GM12878 (cell line): ENCODE measurements around the gene KIRREL3. TPM values are rescaled to one million over a fixed set of nuclear protein-coding genes. Genes with fewer than 3 reads are reported as not detected.

ENCODE experiments used
- ATAC-seq: fragments of 200-7000 bp; cut with Tn5 transposase; 3 replicates; pipeline ENCODE4 v1.9.1; 2020; ENCODE audit warnings: mild to moderate bottlenecking, moderate library complexity
- BruUV-seq: library from RNA; stranded (reverse); fragments of 400-500 nt; replicated peaks from 2 replicates; lab custom pipeline; 2021; lab: Mats Ljungman, UMichigan
- CTCF ChIA-PET: fragments of 300-600 bp; sonication (Branson Sonifier 250); formaldehyde crosslinking; extraction: SDS; loops from one replicate; lab custom pipeline; 2021; ENCODE audit warnings: inconsistent platforms; lab: Yijun Ruan, JAX
- POLR2A ChIA-PET: fragments of 350-600 bp; formaldehyde crosslinking; extraction: SDS; loops from one replicate; lab custom pipeline; 2021; ENCODE audit warnings: inconsistent platforms; lab: Charles Lee
- RAD21 ChIA-PET: fragments of 300-600 bp; sonication (Branson Sonifier 250); formaldehyde crosslinking; loops from one replicate; lab custom pipeline; 2023; ENCODE audit warnings: antibody characterized with exemption; ENCODE audit not compliant: unreplicated experiment; lab: Charles Lee
- SMC1A ChIA-PET: fragments of 300-600 bp; sonication (Branson Sonifier 250); formaldehyde crosslinking; loops from one replicate; lab custom pipeline; 2023; ENCODE audit not compliant: unreplicated experiment, uncharacterized antibody; lab: Charles Lee
- DNase-seq: peaks from one replicate; pipeline ENCODE4 v3.0.0-alpha.2; 2011; ENCODE audit warnings: low read depth, low spot score
- FAIRE-seq: peaks from 3 replicates; lab custom pipeline; 2011; peaks lifted over from hg19 to GRCh38; lab: Jason Lieb, UNC
- H2AFZ ChIP-seq: 2 replicates; pipeline ENCODE4 v1.6.0; 2011; ENCODE audit warnings: low read depth, low read length, control low read depth; ENCODE audit not compliant: control insufficient read depth
- H3K27ac ChIP-seq: 2 replicates; pipeline ENCODE4 v1.5.1; 2011; ENCODE audit warnings: control low read depth; ENCODE audit not compliant: control insufficient read depth, insufficient read depth
- H3K27me3 ChIP-seq, 2 experiments: replicated peaks in 1 of 2; 2 replicates each; pipeline versions ENCODE4 v1.6.0 to v1.6.1; 2011; ENCODE audit warnings: low read length in 1 of 2; ENCODE audit not compliant: control insufficient read depth in 2 of 2, insufficient read depth in 2 of 2
- H3K36me3 ChIP-seq, 2 experiments: 2 replicates each; pipeline ENCODE4 v1.5.1; 2011; ENCODE audit warnings: low read length in 1 of 2; ENCODE audit not compliant: control insufficient read depth in 2 of 2, insufficient read depth in 2 of 2
- H3K4me1 ChIP-seq: 2 replicates; pipeline ENCODE4 v1.6.1; 2011; ENCODE audit warnings: mild to moderate bottlenecking, low read length, moderate library complexity, mixed read lengths; ENCODE audit not compliant: control insufficient read depth, insufficient read depth
- H3K4me2 ChIP-seq: 2 replicates; pipeline ENCODE4 v1.6.0; 2011; ENCODE audit warnings: control low read depth; ENCODE audit not compliant: control insufficient read depth, insufficient read depth
- H3K4me3 ChIP-seq: fragments of 200-600 bp; sonication (generic); 2 replicates; pipeline ENCODE4 v1.5.1; 2016
- H3K79me2 ChIP-seq: 2 replicates; pipeline ENCODE4 v1.6.0; 2011; ENCODE audit warnings: low read length; ENCODE audit not compliant: control insufficient read depth, insufficient read depth
- H3K9ac ChIP-seq: 2 replicates; pipeline ENCODE4 v1.8.0; 2011; ENCODE audit warnings: low read length, control low read depth, mixed read lengths; ENCODE audit not compliant: control insufficient read depth, insufficient read depth
- H3K9me3 ChIP-seq: replicated peaks from 3 replicates; pipeline ENCODE4 v1.5.1; 2011; ENCODE audit warnings: mild to moderate bottlenecking, low read length; ENCODE audit not compliant: control insufficient read depth, insufficient read depth
- H4K20me1 ChIP-seq: 2 replicates; pipeline ENCODE4 v1.6.0; 2011; ENCODE audit not compliant: control insufficient read depth, insufficient read depth
- BHLHE40 ChIP-seq, 2 experiments: fragments of 450-650 bp in 1 of 2; IDR thresholded peaks; 2 replicates each; pipeline ENCODE4 v1.6.1; 2011 to 2017; ENCODE audit warnings: low read depth in 2 of 2, borderline replicate concordance in 1 of 2, improper control_type of control experiment in 1 of 2, low read length in 1 of 2, mild to moderate bottlenecking in 1 of 2
- EED ChIP-seq: sonication (generic); IDR thresholded peaks from 2 replicates; pipeline ENCODE4 v1.6.1; 2016; ENCODE audit warnings: antibody characterized with exemption, low read depth
- MYB ChIP-seq: fragments of 150-350 bp; IDR thresholded peaks from 2 replicates; pipeline ENCODE4 v1.6.1; 2014; ENCODE audit warnings: mild to moderate bottlenecking, low read depth, low read length, borderline replicate concordance
- RAD21 ChIP-seq: IDR thresholded peaks from 2 replicates; pipeline ENCODE4 v1.6.1; 2011; ENCODE audit warnings: mild to moderate bottlenecking, low read depth, low read length, moderate library complexity; ENCODE audit not compliant: insufficient read depth
- TARDBP ChIP-seq: IDR thresholded peaks from 2 replicates; pipeline ENCODE4 v1.6.1; 2016; ENCODE audit warnings: borderline replicate concordance
- WGBS: methylation state at CpG from one replicate; pipeline ENCODE4 v1.1.6; 2016; ENCODE audit warnings: low lambda C conversion rate; ENCODE audit not compliant: insufficient replicate concordance, insufficient coverage; ENCODE audit errors: missing lambda C conversion rate; 5-methylcytosine and 5-hydroxymethylcytosine counted together
- in situ Hi-C: fragments of 300-500 bp; cut with MboI; formaldehyde crosslinking; loops from 9 replicates; pipeline ENCODE4 v1.14.3; 2018; ENCODE audit warnings: mixed read lengths
- intact Hi-C: fragments of 100-400 bp; cut with micrococcal nuclease; formaldehyde crosslinking; loops from one replicate; pipeline ENCODE4 v1.14.2; 2022; ENCODE audit not compliant: unreplicated experiment
- polyA plus RNA-seq, 11 experiments: library from polyadenylated mRNA; depleted of rRNA in 4 of 11; unstranded in 6 of 11; stranded (reverse) in 5 of 11; fragments of >200 nt; fragmentation: Nextera tagmentation in 4 of 11; fragmentation: Illumina TruSeq in 1 of 11; extraction: Ambion mirVana in 4 of 11; extraction: Trizol in 1 of 11; gene quantifications; 1 replicate in 1 of 11; 2 replicates in 10 of 11; pipeline versions ENCODE4 v1.2.1 to v1.2.3, GENCODE V29; 2011 to 2016; ENCODE audit warnings: inconsistent platforms in 2 of 11, missing spikeins in 2 of 11, low read depth in 1 of 11
- total RNA-seq, 4 experiments: library from RNA; depleted of rRNA in 3 of 4; stranded (reverse); fragments of >200 nt in 3 of 4; fragmentation: Illumina TruSeq in 1 of 4; extraction: Trizol in 1 of 4; gene quantifications; 2 replicates each; pipeline versions ENCODE4 v1.2.1 to v1.2.3, GENCODE V29; 2013 to 2021
- TF ChIP-seq, protein P1 (sequence below): fragments of 450-650 bp; IDR thresholded peaks from 2 replicates; pipeline ENCODE4 v1.6.1; 2017; ENCODE audit warnings: borderline replicate concordance
- TF ChIP-seq, protein P2 (sequence below): IDR thresholded peaks from 2 replicates; pipeline ENCODE4 v1.6.1; 2012; ENCODE audit warnings: low read depth, low read length, improper control_type of control experiment

The KIRREL3 gene
- total and polyA plus RNA-seq, 10 of the 15 experiments (the other 5 are each of a cell fraction or from before 2014, with no cell fraction given), result under 0.01 TPM; not detected in 9

DNA sequence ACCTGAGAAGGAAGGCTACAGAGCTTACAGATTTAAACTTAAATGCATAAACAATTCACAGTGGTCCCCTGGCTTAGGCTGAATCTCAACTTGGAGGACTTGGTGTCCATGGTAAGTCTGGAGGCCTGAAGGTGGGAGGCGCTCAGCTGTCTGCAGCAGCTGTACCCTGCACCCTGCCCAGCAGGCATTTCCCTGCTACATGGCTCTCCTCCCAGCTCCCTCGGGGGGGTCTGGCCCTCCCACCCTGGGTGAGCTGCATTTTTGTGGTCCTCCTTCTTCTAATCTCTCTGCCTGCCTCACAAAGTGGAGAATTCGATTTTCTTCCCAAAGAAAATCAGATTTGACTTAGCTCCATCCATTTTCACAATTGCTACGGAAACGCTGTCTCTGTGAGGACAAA is 273.2 kb downstream of the KIRREL3 start (continued):
- no peak for TF ChIP-seq MYB

DNA sequence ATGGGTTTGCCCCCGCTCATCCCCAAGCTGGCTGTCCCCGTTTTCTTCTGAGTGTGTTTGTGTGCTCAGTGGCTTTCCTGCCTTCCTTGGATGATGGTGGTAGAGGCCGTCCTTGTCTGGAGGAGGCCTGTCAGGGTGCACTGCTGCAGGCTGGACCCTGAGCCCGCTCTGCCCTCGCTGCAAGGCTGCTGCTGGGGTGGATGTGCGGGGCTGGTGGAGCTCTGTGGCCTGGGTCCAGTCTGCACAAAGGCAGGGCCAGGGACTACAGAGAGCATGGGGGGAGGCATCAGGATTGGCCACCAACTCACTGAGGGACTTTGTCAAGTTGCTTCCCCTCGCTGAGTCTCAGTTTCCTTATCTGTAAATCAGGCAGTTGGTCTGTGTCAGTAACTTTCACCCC is 275.0 kb downstream of the KIRREL3 start:
- Histone ChIP-seq H3K9me3 (no peaks in the 10 kb centered on the region), H3K4me3 (no peak overlapping the region), H3K4me1 (no peaks in the 10 kb centered on the region), H3K36me3 (no peaks in the 10 kb centered on the region), H4K20me1 (no peaks in the 10 kb centered on the region), H3K27me3 (peaks cover 0 to 7% of the 10 kb centered on the region in 2 experiments; a peak in 3 of 4 replicates), H3K79me2 (no peaks in the 10 kb centered on the region), H3K27ac (no peak overlapping the region)
- 11% methylated on average over 7 of the region's 7 CpGs for WGBS
- FAIRE-seq (no peak), DNase-seq (no peak)
- no TSS peak for BruUV-seq
- RAD21 ChIA-PET, result no interaction called here
- CTCF ChIA-PET, result no interaction called here
- in situ Hi-C loops (no loop called here), intact Hi-C loops (no loop called here)
- POLR2A ChIA-PET, result no interaction called here
- SMC1A ChIA-PET, result interaction anchor here (1.6 kb wide), 1 partner anchor 10 kb away, joined by 3 read pairs; no protein-coding TSS in a partner anchor
- TF ChIP-seq EED (no peak), BHLHE40 (IDR thresholded peaks at IDR 0.05; ENCODE audit: borderline replicate concordance in 1 of 2, low read depth in 2 of 2, low read length in 1 of 2) (no peak), RAD21 (no peak), TARDBP (no peak)
- TF ChIP-seq, protein P1, sequence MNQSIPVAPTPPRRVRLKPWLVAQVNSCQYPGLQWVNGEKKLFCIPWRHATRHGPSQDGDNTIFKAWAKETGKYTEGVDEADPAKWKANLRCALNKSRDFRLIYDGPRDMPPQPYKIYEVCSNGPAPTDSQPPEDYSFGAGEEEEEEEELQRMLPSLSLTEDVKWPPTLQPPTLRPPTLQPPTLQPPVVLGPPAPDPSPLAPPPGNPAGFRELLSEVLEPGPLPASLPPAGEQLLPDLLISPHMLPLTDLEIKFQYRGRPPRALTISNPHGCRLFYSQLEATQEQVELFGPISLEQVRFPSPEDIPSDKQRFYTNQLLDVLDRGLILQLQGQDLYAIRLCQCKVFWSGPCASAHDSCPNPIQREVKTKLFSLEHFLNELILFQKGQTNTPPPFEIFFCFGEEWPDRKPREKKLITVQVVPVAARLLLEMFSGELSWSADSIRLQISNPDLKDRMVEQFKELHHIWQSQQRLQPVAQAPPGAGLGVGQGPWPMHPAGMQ, result no peak
- TF ChIP-seq, protein P2, sequence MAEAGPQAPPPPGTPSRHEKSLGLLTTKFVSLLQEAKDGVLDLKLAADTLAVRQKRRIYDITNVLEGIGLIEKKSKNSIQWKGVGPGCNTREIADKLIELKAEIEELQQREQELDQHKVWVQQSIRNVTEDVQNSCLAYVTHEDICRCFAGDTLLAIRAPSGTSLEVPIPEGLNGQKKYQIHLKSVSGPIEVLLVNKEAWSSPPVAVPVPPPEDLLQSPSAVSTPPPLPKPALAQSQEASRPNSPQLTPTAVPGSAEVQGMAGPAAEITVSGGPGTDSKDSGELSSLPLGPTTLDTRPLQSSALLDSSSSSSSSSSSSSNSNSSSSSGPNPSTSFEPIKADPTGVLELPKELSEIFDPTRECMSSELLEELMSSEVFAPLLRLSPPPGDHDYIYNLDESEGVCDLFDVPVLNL, result no peak
- TF ChIP-seq, all 136 proteins: peak for 0
- no peak for ATAC-seq
- H2AFZ ChIP-seq, result no peak overlapping the region
- H3K4me2 ChIP-seq, result no peak overlapping the region
- no peak overlapping the region for H3K9ac ChIP-seq
